Peyer's patch (tissue), 4 donors: ENCODE results near the gene ATP9A. TPM values are rescaled to one million over a fixed set of nuclear protein-coding genes. Genes with fewer than 3 reads are reported as not detected.

Experiments used
- DNase-seq, 3 donors: peaks; one replicate each; pipeline ENCODE4 v3.0.0-alpha.2; 2017 to 2019
- H3K27ac ChIP-seq, 4 donors: fragments of 200-600 bp; sonication (generic); one replicate each; pipeline ENCODE4 v1.5.1; 2016 to 2019
- H3K27me3 ChIP-seq, 2 donors: fragments of 200-600 bp; sonication (generic); one replicate each; pipeline ENCODE4 v1.5.1; 2019
- H3K36me3 ChIP-seq, 3 donors: fragments of 200-600 bp; sonication (generic); one replicate each; pipeline ENCODE4 v1.5.1; 2016 to 2019
- H3K4me1 ChIP-seq, 4 donors: fragments of 200-600 bp; sonication (generic); one replicate each; pipeline ENCODE4 v1.5.1; 2016 to 2019
- H3K4me3 ChIP-seq, 4 donors: fragments of 200-600 bp; sonication (generic); 1 replicate in 3 of 4; 2 replicates in 1 of 4; pipeline ENCODE4 v1.5.1; 2016 to 2019; ENCODE audit warnings: mild to moderate bottlenecking in 1 of 4
- H3K9me3 ChIP-seq, 4 donors: fragments of 200-600 bp; sonication (generic); one replicate each; pipeline ENCODE4 v1.5.1; 2016 to 2019; ENCODE audit warnings: mild to moderate bottlenecking in 1 of 4
- CTCF ChIP-seq, 6 experiments: fragments of 450-650 bp in 4 of 6; fragments of 200-600 bp in 2 of 6; sonication (generic) in 1 of 6; IDR thresholded peaks; one replicate each; pipeline ENCODE4 v1.5.1; 2017 to 2019; ENCODE audit warnings: antibody characterized with exemption in 6 of 6, mild to moderate bottlenecking in 3 of 6, moderate library complexity in 1 of 6
- POLR2A ChIP-seq, 2 donors: fragments of 450-650 bp; IDR thresholded peaks; one replicate each; pipeline ENCODE4 v1.5.1; 2017; ENCODE audit warnings: antibody characterized with exemption in 2 of 2, mild to moderate bottlenecking in 2 of 2, moderate library complexity in 2 of 2
- total RNA-seq, 4 donors: library from RNA; depleted of rRNA; stranded (reverse); fragments of >200 nt; gene quantifications; one replicate each; pipeline ENCODE4 v1.1.0, GENCODE V29; 2016

The ATP9A gene
- total RNA-seq, 4 donors from 2014 or later = 27.2 to 73.1 (median 48.7) TPM

GRCh38 chr20:51612896-51613295 lies 155.3 kb downstream of the ATP9A start:
- Histone ChIP-seq H3K4me3 (no peak overlapping the region), H3K9me3 (no peaks in the 10 kb centered on the region), H3K36me3 (peaks cover 0 to 54% (median 0%) of the 10 kb centered on the region in 3 donors), H3K4me1 (no peaks in the 10 kb centered on the region), H3K27ac (no peak overlapping the region), H3K27me3 (no peaks in the 10 kb centered on the region)
- DNase-seq = no peak
- no peak for TF ChIP-seq CTCF (IDR thresholded peaks at IDR 0.05)
- TF ChIP-seq POLR2A (IDR thresholded peaks at IDR 0.05) = no peak

GRCh38 chr20:51611625-51611890 lies 156.6 kb downstream of the ATP9A start:
- Histone ChIP-seq H3K27ac (no peak overlapping the region), H3K27me3 (no peaks in the 10 kb centered on the region), H3K9me3 (no peaks in the 10 kb centered on the region), H3K36me3 (peaks cover 0 to 54% (median 0%) of the 10 kb centered on the region in 3 donors), H3K4me3 (no peak overlapping the region), H3K4me1 (no peaks in the 10 kb centered on the region)
- DNase-seq = no peak
- no peak for TF ChIP-seq CTCF (IDR thresholded peaks at IDR 0.05)
- no peak for TF ChIP-seq POLR2A (IDR thresholded peaks at IDR 0.05)

DNA sequence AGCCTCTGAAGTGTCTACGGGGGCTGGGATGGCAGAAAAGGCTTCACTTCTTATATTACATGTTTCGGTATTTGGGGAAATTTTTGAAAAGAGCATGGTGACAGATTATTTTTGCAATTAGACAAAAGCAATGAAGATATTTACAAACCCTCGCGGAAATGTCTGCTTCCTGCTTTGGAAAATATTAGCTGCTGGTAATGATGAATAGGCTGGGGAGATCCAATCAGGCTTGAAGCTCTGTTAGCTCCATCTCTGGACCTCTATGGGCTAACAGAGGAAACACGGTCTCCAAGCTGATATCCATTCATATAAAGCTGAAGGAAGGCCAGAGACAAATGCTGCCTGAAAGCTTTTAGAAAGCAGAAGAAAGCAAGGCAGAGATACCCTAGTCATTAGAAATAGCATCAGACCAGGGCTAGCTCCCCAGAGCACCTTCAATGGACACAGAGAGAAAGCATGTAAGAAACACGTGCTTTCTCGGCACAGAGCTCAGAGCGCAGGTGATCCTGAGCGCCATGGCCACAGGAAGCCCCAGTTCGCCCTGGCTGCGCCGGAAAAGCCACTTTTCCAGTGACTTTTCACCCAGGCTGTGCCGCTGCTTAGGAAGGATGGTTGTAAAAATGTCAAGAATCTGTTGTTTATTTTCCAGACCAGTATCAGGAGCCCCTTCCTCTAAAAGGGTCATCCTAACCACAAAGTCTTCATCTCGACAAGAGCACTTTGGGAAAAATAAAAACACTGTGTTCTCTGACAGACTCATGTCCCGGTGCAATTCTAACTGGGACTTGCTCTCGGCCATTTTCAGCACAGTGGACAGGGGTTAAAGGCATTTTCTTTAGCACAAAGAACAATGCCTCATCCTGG lies 157.2 kb downstream of the ATP9A start:
- TF ChIP-seq CTCF (IDR thresholded peaks at IDR 0.05) (no peak), POLR2A (IDR thresholded peaks at IDR 0.05) (no peak)
- H3K4me3 ChIP-seq = no peak overlapping the region
- no peaks in the 10 kb centered on the region for H3K27me3 ChIP-seq
- no peaks in the 10 kb centered on the region for H3K9me3 ChIP-seq
- no peak overlapping the region for H3K27ac ChIP-seq
- no peak for DNase-seq
- H3K4me1 ChIP-seq = no peaks in the 10 kb centered on the region
- peaks cover 0 to 50% (median 0%) of the 10 kb centered on the region in 3 donors for H3K36me3 ChIP-seq

- Histone ChIP-seq H3K4me1 (no peaks in the 10 kb centered on the region), H3K9me3 (no peaks in the 10 kb centered on the region), H3K27me3 (no peaks in the 10 kb centered on the region), H3K27ac (no peak overlapping the region), H3K36me3 (peaks cover 0 to 54% (median 0%) of the 10 kb centered on the region in 3 donors), H3K4me3 (no peak overlapping the region)
- DNase-seq = no peak
- TF ChIP-seq POLR2A (IDR thresholded peaks at IDR 0.05) = no peak
- no peak for TF ChIP-seq CTCF (IDR thresholded peaks at IDR 0.05)
Observed at GRCh38 chr20:51610111-51610510, 158.1 kb downstream of the ATP9A start.

DNA sequence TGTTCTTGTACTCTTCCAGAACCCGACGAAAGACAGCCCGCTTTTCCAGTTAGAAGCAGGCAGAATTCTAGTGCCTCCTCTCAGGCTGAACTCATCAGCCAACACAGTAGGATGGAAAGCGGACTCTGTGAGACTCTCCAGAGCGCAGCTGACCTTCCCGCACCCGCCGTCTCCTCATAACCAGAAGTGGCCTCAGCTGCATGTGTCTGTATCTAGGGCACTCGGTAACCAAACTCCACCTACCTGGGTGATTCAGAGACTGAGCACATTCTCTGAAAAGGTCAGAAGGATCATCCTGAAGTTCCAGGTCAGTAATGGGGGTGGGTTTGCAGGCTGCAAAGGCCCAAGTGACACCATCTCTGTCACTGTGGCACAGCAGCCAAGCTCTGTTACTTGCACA lies 158.9 kb downstream of the ATP9A start:
- H3K4me1 ChIP-seq = no peaks in the 10 kb centered on the region
- DNase-seq = no peak
- no peaks in the 10 kb centered on the region for H3K9me3 ChIP-seq
- H3K27me3 ChIP-seq = no peaks in the 10 kb centered on the region
- H3K4me3 ChIP-seq = no peak overlapping the region
- peaks cover 0 to 58% (median 0%) of the 10 kb centered on the region in 3 donors for H3K36me3 ChIP-seq
- no peak overlapping the region for H3K27ac ChIP-seq
- TF ChIP-seq CTCF (IDR thresholded peaks at IDR 0.05) (no peak), POLR2A (IDR thresholded peaks at IDR 0.05) (no peak)
